T-helper 2 cell treated with Interferon-gamma antibody and Interleukin-4, amounts not matched to agents 5 μg/mL and 100 μg/mL, for 36 hours (primary cell): Measurements from ENCODE around the gene MAB21L3.

Source experiments
- DNase-seq: peaks from one replicate; pipeline ENCODE4 v3.0.0; 2021; ENCODE audit warnings: low spot score
- H3K27ac Mint-ChIP-seq: one replicate; pipeline ENCODE4 v1.8.0; 2021; ENCODE audit warnings: mild to moderate bottlenecking, mixed read lengths
- H3K27me3 Mint-ChIP-seq: one replicate; pipeline ENCODE4 v1.8.0; 2021; ENCODE audit warnings: low read depth, mixed read lengths
- H3K36me3 Mint-ChIP-seq: one replicate; pipeline ENCODE4 v1.8.0; 2021; ENCODE audit warnings: low read depth, mixed read lengths
- H3K4me1 Mint-ChIP-seq: one replicate; pipeline ENCODE4 v1.8.0; 2021; ENCODE audit warnings: low read depth, mixed read lengths
- H3K4me3 Mint-ChIP-seq: one replicate; pipeline ENCODE4 v1.8.0; 2022; ENCODE audit warnings: mild to moderate bottlenecking, moderate library complexity, mixed read lengths
- H3K9me3 Mint-ChIP-seq: one replicate; pipeline ENCODE4 v1.8.0; 2021; ENCODE audit warnings: mixed read lengths

MAB21L3 gene

DNA sequence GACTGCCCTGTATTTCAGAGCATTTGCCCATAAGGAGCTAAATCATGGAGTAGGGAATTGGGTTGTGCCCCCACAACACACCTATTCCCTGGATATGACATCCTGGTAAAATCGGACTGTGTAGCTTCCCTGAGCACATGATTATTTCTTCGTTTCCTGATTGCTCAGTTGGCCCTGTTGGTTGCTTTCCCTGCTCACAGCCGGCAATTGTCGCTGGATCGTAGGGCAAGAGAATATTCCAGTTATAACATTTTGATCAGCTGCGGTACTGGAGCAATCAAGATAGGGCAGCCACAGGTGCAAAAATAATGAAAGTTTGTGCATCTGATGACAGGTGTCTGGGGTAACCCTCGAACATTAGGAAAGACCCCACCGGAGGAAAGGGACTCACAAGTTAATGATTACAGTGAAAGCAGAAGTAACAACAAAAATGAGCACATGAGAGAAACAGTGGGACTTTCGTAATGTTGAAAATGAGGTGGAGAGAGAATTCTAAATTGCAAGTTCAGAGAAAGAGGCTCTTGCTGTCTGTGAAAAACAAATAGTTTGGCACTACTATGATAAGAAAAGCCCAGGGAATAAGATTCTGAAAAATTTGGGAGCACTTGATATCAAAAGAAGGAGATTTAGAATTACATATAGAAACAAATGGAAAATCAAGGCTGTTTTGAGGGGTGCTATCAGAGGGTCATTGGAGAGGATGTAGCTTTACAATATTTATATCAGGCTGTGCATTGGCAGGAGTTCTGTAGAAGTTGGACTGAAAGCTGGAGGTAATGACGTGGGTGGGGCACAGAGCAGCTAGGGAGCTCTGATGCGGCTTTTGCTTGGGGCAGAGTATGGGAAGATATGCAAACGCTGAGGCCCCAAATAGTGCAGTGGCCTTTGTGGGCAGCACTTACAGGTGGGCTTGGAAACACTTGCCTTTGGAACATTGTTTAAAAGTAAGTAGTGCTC is at the start of gene MAB21L3:
Gene MAB21L3, plus strand, starts transcription at position 833 of the 957 bp plus-strand sequence. CDS start 1,217 bp downstream, outside the sequence.
- H3K27ac Mint-ChIP-seq: no peak within 1 kb of the TSS
- H3K4me1 Mint-ChIP-seq: no peaks in the 10 kb centered on the region
- DNase-seq: no peak
- no peaks in the 10 kb centered on the region for H3K36me3 Mint-ChIP-seq
- peaks cover 2% of the 10 kb centered on the region for H3K27me3 Mint-ChIP-seq
- H3K4me3 Mint-ChIP-seq: no peak within 1 kb of the TSS
- H3K9me3 Mint-ChIP-seq: no peaks in the 10 kb centered on the region

DNA sequence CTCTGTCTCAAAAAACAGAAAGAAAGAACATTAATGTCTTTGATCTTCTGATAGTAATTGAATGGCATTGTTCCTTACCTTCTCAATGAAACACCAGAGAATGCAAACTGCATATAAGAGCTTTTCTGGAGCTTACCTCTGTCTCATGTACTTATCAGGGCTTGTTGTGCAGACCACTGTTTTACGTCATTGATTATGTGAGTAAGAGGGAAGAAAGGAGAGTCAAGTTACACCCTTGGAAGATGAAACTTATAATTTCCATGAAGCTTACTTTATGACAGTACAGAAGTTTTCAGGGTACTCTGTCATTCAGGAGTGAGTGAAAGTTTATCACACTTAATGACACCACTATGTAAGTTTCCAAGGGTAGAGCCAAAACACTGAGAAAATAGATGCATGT is 49.0 kb upstream of the MAB21L3 start:
- H3K9me3 Mint-ChIP-seq: peaks cover 4% of the 10 kb centered on the region
- H3K27me3 Mint-ChIP-seq: peaks cover 6% of the 10 kb centered on the region
- DNase-seq: no peak
- H3K36me3 Mint-ChIP-seq: no peaks in the 10 kb centered on the region
- H3K27ac Mint-ChIP-seq: no peak overlapping the region
- H3K4me3 Mint-ChIP-seq: no peak overlapping the region
- no peaks in the 10 kb centered on the region for H3K4me1 Mint-ChIP-seq

DNA sequence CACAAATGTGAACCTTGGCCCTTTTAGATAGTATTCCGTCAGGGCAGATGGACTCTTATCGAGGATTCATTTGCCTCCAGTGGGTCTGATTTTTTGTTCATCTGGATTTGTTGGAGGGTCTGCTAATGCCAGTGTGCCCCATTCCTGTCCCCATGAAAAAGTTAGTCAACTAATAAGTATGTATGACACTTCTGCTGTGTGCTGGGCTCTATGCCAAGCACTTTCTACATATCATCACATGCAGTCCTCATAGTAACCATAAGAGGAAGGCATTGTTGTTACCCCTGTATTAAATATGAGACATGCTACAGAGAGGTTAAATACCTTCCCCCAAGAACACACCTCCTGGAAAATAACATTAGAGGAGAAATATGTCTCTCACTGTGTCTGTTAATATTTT is 46.6 kb upstream of the MAB21L3 start:
- no peak overlapping the region for H3K27ac Mint-ChIP-seq

DNA sequence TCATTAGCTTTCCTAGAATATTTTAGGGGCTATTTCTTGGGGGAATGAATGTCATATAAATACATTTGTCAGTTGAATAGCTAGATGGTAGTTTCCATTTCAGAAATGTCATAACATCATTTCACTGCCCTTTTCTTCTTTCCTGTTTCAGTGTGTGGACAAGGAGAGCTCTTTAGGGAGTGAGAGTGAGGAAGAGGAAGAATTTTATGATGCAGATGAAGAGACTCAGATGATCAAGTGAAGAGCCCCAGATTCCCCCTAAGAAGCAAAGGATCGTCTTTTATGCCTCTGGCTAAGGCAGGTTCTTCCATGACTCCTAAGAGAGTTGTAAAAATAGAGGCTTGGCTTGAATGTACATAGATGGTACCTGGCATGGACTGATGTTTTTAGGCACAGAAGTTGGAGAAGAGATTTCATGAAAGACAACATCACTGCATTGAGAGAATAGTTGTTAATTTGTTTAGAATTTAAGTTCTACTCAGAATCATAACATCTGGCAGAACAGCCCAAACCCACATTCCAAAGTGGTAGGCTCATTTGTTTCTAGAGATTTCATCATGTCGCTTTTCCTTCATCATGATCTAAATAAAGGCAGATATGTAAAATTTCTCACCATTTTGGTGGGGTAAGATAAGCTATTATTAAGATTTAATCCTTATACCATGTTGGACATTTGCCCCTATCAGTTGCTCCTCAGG is 44.2 kb upstream of the MAB21L3 start:
- no peak overlapping the region for H3K4me3 Mint-ChIP-seq
- H3K4me1 Mint-ChIP-seq: no peaks in the 10 kb centered on the region
- H3K27me3 Mint-ChIP-seq: peaks cover 11% of the 10 kb centered on the region
- DNase-seq: no peak
- H3K27ac Mint-ChIP-seq: no peak overlapping the region
- no peaks in the 10 kb centered on the region for H3K9me3 Mint-ChIP-seq
- no peaks in the 10 kb centered on the region for H3K36me3 Mint-ChIP-seq

More for the DNA sequence above, 46.6 kb upstream of the MAB21L3 start:
- H3K4me3 Mint-ChIP-seq: no peak overlapping the region
- no peaks in the 10 kb centered on the region for H3K4me1 Mint-ChIP-seq
- H3K27me3 Mint-ChIP-seq: peaks cover 9% of the 10 kb centered on the region
- no peaks in the 10 kb centered on the region for H3K9me3 Mint-ChIP-seq
- H3K36me3 Mint-ChIP-seq: no peaks in the 10 kb centered on the region
- no peak for DNase-seq

DNA sequence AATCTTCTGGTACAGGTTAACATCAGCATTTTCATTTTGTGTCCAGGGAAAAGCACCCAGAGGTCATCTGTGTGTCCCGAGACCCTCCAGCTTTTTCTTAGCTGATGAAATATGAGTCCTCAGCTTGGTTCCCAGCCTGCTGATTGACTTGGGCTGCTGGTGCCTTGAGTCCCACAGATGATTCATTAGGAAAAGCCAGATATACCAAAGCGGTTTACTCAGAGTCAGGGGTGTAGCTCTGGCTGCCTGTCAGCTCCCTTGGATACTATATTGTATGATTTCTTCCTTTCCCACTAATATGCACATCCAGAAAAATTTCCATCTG is 43.7 kb upstream of the MAB21L3 start:
- no peak for DNase-seq
- Mint-ChIP-seq H3K9me3 (no peaks in the 10 kb centered on the region), H3K36me3 (no peaks in the 10 kb centered on the region), H3K4me3 (no peak overlapping the region), H3K27me3 (peaks cover 11% of the 10 kb centered on the region), H3K4me1 (no peaks in the 10 kb centered on the region), H3K27ac (no peak overlapping the region)

DNA sequence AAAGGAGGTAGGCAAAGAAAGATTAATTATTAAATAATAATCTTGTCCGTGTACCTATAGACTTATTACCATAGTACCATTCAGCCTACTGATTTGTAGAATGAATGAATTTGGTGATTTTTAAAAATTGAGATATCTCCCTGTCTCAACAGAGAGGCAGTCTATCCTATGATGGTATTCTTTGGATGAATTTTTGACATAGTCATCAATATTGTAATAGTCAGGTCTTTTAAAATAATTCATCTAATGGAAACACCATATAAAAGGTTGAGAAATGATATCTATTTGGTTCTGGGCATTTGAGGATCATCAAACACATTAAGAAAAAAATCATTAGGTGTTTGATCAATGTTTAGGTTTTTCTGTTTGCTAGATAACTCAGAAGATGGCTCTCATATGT is 35.6 kb upstream of the MAB21L3 start:
- Mint-ChIP-seq H3K4me1 (no peaks in the 10 kb centered on the region), H3K9me3 (no peaks in the 10 kb centered on the region), H3K27me3 (peaks cover 5% of the 10 kb centered on the region), H3K27ac (no peak overlapping the region), H3K4me3 (no peak overlapping the region), H3K36me3 (no peaks in the 10 kb centered on the region)
- DNase-seq: no peak

DNA sequence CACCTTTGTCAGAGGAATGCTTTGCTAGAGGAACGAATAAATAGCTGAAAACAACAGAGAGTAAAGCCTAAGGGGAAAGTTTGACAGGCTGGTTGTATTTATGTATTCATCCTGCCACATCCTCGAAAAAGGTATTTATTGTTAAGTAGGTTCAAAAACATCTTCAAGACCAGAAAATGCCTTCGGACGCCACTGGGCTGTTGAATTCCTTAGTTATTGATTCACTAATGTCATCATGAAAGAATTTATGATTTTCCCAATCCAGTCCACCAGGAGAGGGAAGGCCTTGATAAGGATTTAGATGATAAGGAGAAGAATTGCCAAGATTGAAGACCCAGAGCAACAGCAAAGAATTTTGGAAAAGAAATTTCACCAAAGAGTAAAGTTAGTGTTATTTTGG is 35.2 kb upstream of the MAB21L3 start:
- peaks cover 8% of the 10 kb centered on the region for H3K27me3 Mint-ChIP-seq
- H3K9me3 Mint-ChIP-seq: no peaks in the 10 kb centered on the region
- H3K4me1 Mint-ChIP-seq: no peaks in the 10 kb centered on the region
- no peak overlapping the region for H3K27ac Mint-ChIP-seq
- H3K36me3 Mint-ChIP-seq: no peaks in the 10 kb centered on the region
- no peak for DNase-seq
- no peak overlapping the region for H3K4me3 Mint-ChIP-seq

DNA sequence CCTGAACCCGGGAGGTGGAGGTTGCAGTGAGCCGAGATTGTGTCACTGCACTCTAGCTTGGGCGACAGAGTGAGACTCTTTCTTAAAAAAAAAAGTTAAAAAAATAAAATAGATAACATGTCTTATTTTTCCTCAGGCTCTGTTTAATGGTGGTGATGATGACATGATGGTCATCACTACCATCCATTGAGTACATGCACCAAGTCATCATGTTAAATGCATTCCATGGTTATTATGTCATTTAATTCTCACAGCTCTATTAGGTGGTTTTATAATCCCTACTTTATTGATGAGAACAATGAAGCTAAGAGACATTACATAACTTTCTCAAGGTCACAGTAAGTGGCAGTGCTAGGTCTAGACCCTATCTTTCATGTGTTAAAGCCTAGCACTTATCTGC is 34.4 kb upstream of the MAB21L3 start:
- Mint-ChIP-seq H3K27ac (no peak overlapping the region), H3K36me3 (no peaks in the 10 kb centered on the region), H3K27me3 (peaks cover 8% of the 10 kb centered on the region), H3K9me3 (no peaks in the 10 kb centered on the region), H3K4me3 (no peak overlapping the region), H3K4me1 (no peaks in the 10 kb centered on the region)
- DNase-seq: no peak

DNA sequence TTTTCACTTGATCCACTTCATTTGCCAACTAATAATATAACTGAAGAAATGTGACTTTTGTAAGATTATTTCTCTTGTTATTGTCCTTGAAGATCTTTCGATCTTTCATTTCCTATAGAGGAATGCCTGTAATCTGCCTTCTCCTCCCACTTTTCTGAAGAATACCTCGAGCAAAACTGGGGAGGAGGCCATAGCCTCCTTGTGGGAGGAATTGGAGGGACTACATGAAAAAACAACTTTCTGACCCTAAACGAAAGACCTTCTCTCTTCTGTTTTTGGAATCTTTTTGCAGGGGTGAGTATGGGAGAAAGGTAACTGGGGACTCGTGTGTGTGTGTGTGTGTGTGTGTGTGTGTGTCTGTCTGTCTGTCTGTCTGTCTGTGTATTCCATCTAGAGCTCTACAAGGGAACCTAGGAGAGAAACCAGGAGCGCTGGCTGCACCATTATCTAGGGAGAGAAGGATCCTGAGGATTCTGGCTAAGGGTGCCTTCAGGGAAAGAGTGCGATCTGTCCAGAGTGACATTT is 32.4 kb upstream of the MAB21L3 start:
- Mint-ChIP-seq H3K27me3 (peaks cover 11% of the 10 kb centered on the region), H3K4me3 (no peak overlapping the region), H3K9me3 (no peaks in the 10 kb centered on the region), H3K27ac (no peak overlapping the region), H3K36me3 (no peaks in the 10 kb centered on the region), H3K4me1 (no peaks in the 10 kb centered on the region)
- no peak for DNase-seq

DNA sequence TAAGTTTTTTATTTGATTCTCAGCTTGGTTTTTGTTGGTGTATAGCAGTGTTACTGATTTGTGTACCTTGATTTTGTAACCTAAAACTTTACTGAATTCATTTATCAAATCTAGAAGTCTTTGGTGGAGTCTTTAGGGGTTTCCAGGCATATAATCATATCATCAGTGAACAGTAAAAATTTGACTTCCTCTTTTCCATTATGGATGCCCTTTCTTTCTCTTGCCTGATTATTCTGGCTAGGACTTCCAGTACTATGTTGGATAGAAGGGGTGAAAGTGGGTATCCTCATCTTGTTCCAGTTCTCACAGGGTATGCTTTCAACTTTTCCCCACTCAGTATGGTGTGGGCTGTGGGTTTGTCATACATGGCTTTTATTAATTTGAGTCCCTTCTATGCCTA is 23.6 kb upstream of the MAB21L3 start:
- H3K27ac Mint-ChIP-seq: no peak overlapping the region

DNA sequence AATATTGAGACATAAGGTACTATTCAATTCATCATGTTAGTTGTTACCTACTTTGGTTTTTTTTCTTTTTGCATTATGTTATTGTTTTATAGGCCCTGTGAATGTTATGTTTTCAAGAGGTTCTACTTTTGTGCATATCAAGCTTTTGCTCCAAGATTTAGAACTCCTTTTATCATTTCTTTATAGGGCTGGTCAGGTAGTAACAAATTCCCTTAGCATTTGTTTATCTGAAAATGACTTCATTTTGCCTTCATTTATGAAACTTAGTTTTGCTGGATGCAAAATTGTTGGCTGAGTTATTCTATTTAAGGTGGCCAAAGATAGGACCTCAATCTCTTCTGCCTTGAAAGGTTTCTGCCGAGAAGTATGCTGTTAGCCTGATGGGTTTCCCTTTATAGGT is 21.3 kb upstream of the MAB21L3 start:
- Mint-ChIP-seq H3K36me3 (no peaks in the 10 kb centered on the region), H3K27me3 (peaks cover 21% of the 10 kb centered on the region), H3K4me3 (no peak overlapping the region), H3K9me3 (peaks cover 15% of the 10 kb centered on the region), H3K4me1 (no peaks in the 10 kb centered on the region), H3K27ac (no peak overlapping the region)
- DNase-seq: no peak

More for the DNA sequence above, 23.6 kb upstream of the MAB21L3 start:
- H3K4me1 Mint-ChIP-seq: no peaks in the 10 kb centered on the region
- H3K27me3 Mint-ChIP-seq: peaks cover 25% of the 10 kb centered on the region
- no peak for DNase-seq
- H3K9me3 Mint-ChIP-seq: peaks cover 15% of the 10 kb centered on the region
- no peak overlapping the region for H3K4me3 Mint-ChIP-seq
- H3K36me3 Mint-ChIP-seq: no peaks in the 10 kb centered on the region

DNA sequence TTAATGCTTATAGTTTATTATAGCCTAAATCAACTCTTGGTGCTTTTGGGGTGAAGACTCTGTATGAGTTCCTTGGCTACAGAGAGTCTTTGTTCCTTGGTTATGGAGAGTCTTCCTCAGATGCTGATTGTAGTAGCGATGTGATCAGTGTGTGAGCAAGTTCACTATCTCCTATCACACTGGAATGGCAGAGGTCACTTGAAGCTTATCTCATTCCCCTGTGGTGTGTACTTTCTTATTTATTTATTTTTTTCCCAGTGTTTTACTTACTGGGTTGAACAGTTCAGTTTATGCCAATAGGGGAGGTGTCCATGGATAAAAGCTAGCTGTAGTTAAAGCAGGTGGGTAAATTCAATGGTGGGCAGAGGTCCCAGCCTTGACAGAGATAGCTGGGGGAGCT is 20.1 kb upstream of the MAB21L3 start:
- Mint-ChIP-seq H3K9me3 (peaks cover 18% of the 10 kb centered on the region), H3K4me3 (no peak overlapping the region)

DNA sequence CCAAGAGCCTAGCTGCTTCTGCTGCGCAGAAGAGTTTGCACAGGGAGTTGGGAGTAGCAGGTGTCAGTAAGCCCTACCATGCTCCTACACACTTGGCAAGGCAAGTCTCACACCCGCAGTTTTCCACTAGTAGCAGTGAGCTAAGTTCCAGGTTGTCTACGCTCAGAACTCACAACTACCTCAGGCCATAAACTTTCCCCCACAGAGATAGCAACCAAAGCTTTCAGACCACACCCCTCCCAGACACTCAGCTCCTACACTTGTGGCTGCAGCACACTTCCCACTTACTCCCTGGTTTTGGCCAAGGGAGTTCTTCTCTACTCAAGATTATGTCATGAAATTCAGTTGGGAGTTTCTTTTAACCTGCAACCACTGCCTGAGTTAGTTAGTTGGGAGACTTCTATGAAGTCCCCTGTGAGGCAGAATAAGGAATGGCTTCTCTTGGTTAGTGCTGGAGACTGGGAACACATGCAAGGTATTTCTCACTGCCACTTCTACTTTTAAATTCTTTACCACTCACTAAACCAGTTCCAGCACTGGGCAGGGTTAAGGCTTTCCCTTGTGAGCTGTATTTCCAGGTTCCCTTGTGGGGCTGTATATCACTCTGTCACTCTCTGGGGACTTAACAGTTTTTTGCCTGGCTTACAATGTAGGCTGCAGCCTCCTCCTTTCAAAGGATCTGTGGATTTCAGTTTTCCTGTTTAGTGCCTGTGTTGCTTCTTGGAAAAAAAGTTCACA is 18.3 kb upstream of the MAB21L3 start:
- no peak overlapping the region for H3K27ac Mint-ChIP-seq
- no peaks in the 10 kb centered on the region for H3K4me1 Mint-ChIP-seq
- no peaks in the 10 kb centered on the region for H3K36me3 Mint-ChIP-seq
- no peak overlapping the region for H3K4me3 Mint-ChIP-seq
- no peak for DNase-seq
- peaks cover 17% of the 10 kb centered on the region for H3K27me3 Mint-ChIP-seq
- H3K9me3 Mint-ChIP-seq: peaks cover 18% of the 10 kb centered on the region

More for the DNA sequence above, 20.1 kb upstream of the MAB21L3 start:
- Mint-ChIP-seq H3K27ac (no peak overlapping the region), H3K36me3 (no peaks in the 10 kb centered on the region), H3K27me3 (peaks cover 21% of the 10 kb centered on the region), H3K4me1 (no peaks in the 10 kb centered on the region)
- no peak for DNase-seq

DNA sequence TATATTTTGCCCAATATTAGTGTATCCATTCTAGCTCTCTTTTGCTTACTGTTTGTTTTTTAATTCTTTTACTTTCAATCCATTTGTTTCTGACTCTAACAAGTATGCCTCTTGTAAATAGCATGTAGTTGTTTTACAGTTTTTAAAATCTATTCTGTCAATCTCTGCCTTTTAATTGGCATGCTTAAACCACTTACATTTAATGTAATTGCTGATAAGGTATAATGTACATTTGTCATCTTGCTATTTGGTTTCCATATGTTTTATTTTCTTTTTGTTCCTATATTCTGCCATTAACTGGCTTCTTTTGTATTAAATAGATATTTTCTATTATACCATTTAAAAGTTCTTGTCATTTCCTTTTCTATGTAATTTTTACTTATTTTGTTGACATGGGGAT is 16.2 kb upstream of the MAB21L3 start:
- no peak overlapping the region for H3K4me3 Mint-ChIP-seq
- H3K27me3 Mint-ChIP-seq: peaks cover 14% of the 10 kb centered on the region
- H3K27ac Mint-ChIP-seq: no peak overlapping the region
- no peaks in the 10 kb centered on the region for H3K36me3 Mint-ChIP-seq
- H3K9me3 Mint-ChIP-seq: peaks cover 10% of the 10 kb centered on the region
- no peak for DNase-seq
- no peaks in the 10 kb centered on the region for H3K4me1 Mint-ChIP-seq
